ENCODE results near the gene ALOXE3.
A peak's percentile ranks its signal among the peaks of the same experiment; 100 is the strongest.

ALOXE3 gene

DNA sequence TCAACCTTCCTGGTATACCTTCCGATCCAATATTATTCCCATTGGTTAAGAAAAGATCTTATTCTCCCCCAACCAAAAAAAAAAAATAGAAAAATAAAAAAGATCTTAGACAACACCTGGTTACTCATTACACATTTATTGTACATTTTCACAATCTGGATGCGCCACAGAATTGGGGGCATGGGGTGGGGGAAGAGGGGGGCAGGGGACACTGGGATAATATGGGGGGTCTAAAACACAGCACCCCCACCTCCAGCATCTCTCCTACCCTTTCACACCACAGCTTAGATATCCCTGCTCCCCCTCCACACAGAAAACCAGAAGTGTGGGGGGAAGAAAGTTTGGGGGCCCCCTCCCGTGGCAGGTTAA is 40.7 kb upstream of the ALOXE3 start:
- no CpG with 5 or more reads among the region's 3 CpGs for WGBS (ENCODE audit: extremely low coverage, insufficient coverage, insufficient read length)
- Histone ChIP-seq H2AK5ac (ENCODE audit: low read length) (no peak overlapping the region), H3K9me3 (ENCODE audit: insufficient read depth, low read depth, low read length) (peaks cover 5% of the 10 kb centered on the region), H2AFZ (ENCODE audit: insufficient read depth, low read length, poor library complexity) (no peak overlapping the region), H3K14ac (ENCODE audit: low read length) (no peak overlapping the region), H3K23ac (ENCODE audit: low read length) (no peak overlapping the region), H3K27ac (ENCODE audit: low read depth, low read length) (no peak overlapping the region), H4K91ac (ENCODE audit: low read depth, low read length) (no peak overlapping the region), H3K4me3 (ENCODE audit: low read depth, low read length) (no peak overlapping the region), H2BK120ac (ENCODE audit: insufficient read depth, low read length, poor library complexity) (no peak overlapping the region), H4K12ac (ENCODE audit: low read depth, low read length) (no peak overlapping the region), H3K4me2 (ENCODE audit: low read length) (no peak overlapping the region), H4K8ac (ENCODE audit: low read depth, low read length) (no peak overlapping the region), H3K79me2 (ENCODE audit: control insufficient read depth, insufficient read depth, low read length, poor library complexity) (peaks cover 14% of the 10 kb centered on the region), H3K27me3 (ENCODE audit: insufficient read depth, low read length) (no peaks in the 10 kb centered on the region), H2BK5ac (ENCODE audit: low read depth, low read length, poor library complexity) (no peak overlapping the region), H3K18ac (ENCODE audit: low read length) (no peak overlapping the region), H2BK12ac (ENCODE audit: low read length) (no peak overlapping the region), H3K4me1 (ENCODE audit: control insufficient read depth in 1 of 2, insufficient read depth in 2 of 2, low read length in 2 of 2) (peaks cover 28 to 32% of the 10 kb centered on the region in 2 experiments), H3K9ac (ENCODE audit: low read length) (no peak overlapping the region), H3K36me3 (ENCODE audit: control insufficient read depth in 1 of 2, insufficient read depth in 2 of 2, low read length in 2 of 2) (peaks cover 15 to 25% of the 10 kb centered on the region in 2 experiments), H3K79me1 (ENCODE audit: low read length) (peaks cover 21% of the 10 kb centered on the region), H3K4ac (ENCODE audit: low read depth, low read length) (no peak overlapping the region)
- no peak for DNase-seq

GRCh38 chr17:8158267-8159031 is 40.1 kb upstream of the ALOXE3 start:
- Histone ChIP-seq H3K79me2 (ENCODE audit: control insufficient read depth, insufficient read depth, low read length, poor library complexity) (peaks cover 14% of the 10 kb centered on the region), H2BK5ac (ENCODE audit: low read depth, low read length, poor library complexity) (no peak overlapping the region), H3K9ac (ENCODE audit: low read length) (no peak overlapping the region), H3K4ac (ENCODE audit: low read depth, low read length) (no peak overlapping the region), H4K91ac (ENCODE audit: low read depth, low read length) (no peak overlapping the region), H2BK120ac (ENCODE audit: insufficient read depth, low read length, poor library complexity) (no peak overlapping the region), H2BK12ac (ENCODE audit: low read length) (no peak overlapping the region), H3K4me1 (ENCODE audit: control insufficient read depth in 1 of 2, insufficient read depth in 2 of 2, low read length in 2 of 2) (peaks cover 24 to 28% of the 10 kb centered on the region in 2 experiments), H3K9me3 (ENCODE audit: insufficient read depth, low read depth, low read length) (peaks cover 5% of the 10 kb centered on the region), H2AK5ac (ENCODE audit: low read length) (no peak overlapping the region), H3K23ac (ENCODE audit: low read length) (no peak overlapping the region), H4K12ac (ENCODE audit: low read depth, low read length) (no peak overlapping the region), H3K4me2 (ENCODE audit: low read length) (no peak overlapping the region), H4K8ac (ENCODE audit: low read depth, low read length) (no peak overlapping the region), H3K18ac (ENCODE audit: low read length) (no peak overlapping the region), H3K14ac (ENCODE audit: low read length) (no peak overlapping the region), H2AFZ (ENCODE audit: insufficient read depth, low read length, poor library complexity) (no peak overlapping the region), H3K27ac (ENCODE audit: low read depth, low read length) (no peak overlapping the region), H3K27me3 (ENCODE audit: insufficient read depth, low read length) (no peaks in the 10 kb centered on the region), H3K79me1 (ENCODE audit: low read length) (peaks cover 21% of the 10 kb centered on the region), H3K4me3 (ENCODE audit: low read depth, low read length) (no peak overlapping the region), H3K36me3 (ENCODE audit: control insufficient read depth in 1 of 2, insufficient read depth in 2 of 2, low read length in 2 of 2) (peaks cover 15 to 25% of the 10 kb centered on the region in 2 experiments)
- no CpG with 5 or more reads among the region's 20 CpGs for WGBS (ENCODE audit: extremely low coverage, insufficient coverage, insufficient read length)
- DNase-seq, result peak; percentile 95 to 99

- Histone ChIP-seq H3K36me3 (ENCODE audit: control insufficient read depth in 1 of 2, insufficient read depth in 2 of 2, low read length in 2 of 2) (peaks cover 10 to 20% of the 10 kb centered on the region in 2 experiments), H2AK5ac (ENCODE audit: low read length) (no peak overlapping the region), H4K8ac (ENCODE audit: low read depth, low read length) (peak overlapping the region; percentile 89), H2BK5ac (ENCODE audit: low read depth, low read length, poor library complexity) (peak overlapping the region; percentile 53), H2BK120ac (ENCODE audit: insufficient read depth, low read length, poor library complexity) (peak overlapping the region; percentile 74), H3K4ac (ENCODE audit: low read depth, low read length) (peak overlapping the region; percentile 5), H3K27me3 (ENCODE audit: insufficient read depth, low read length) (no peaks in the 10 kb centered on the region), H3K27ac (ENCODE audit: low read depth, low read length) (peak overlapping the region; percentile 62), H3K23ac (ENCODE audit: low read length) (no peak overlapping the region), H3K4me2 (ENCODE audit: low read length) (peak overlapping the region; percentile 96), H3K9me3 (ENCODE audit: insufficient read depth, low read depth, low read length) (no peaks in the 10 kb centered on the region), H4K12ac (ENCODE audit: low read depth, low read length) (peak overlapping the region; percentile 39), H3K9ac (ENCODE audit: low read length) (peak overlapping the region; percentile 65), H3K18ac (ENCODE audit: low read length) (peak overlapping the region; percentile 40), H3K79me2 (ENCODE audit: control insufficient read depth, insufficient read depth, low read length, poor library complexity) (peaks cover 2% of the 10 kb centered on the region), H2AFZ (ENCODE audit: insufficient read depth, low read length, poor library complexity) (peak overlapping the region; percentile 23), H3K14ac (ENCODE audit: low read length) (peak overlapping the region; percentile 62), H3K79me1 (ENCODE audit: low read length) (peaks cover 13% of the 10 kb centered on the region), H3K4me1 (ENCODE audit: control insufficient read depth in 1 of 2, insufficient read depth in 2 of 2, low read length in 2 of 2) (peaks cover 17 to 24% of the 10 kb centered on the region in 2 experiments), H4K91ac (ENCODE audit: low read depth, low read length) (peak overlapping the region; percentile 69), H2BK12ac (ENCODE audit: low read length) (no peak overlapping the region), H3K4me3 (ENCODE audit: low read depth, low read length) (peak overlapping the region; percentile 67)
- no CpG with 5 or more reads among the region's 59 CpGs for WGBS (ENCODE audit: extremely low coverage, insufficient coverage, insufficient read length)
- peak; percentile 100 for DNase-seq
Measured at GRCh38 chr17:8156246-8156992, 38.1 kb upstream of the ALOXE3 start.

GRCh38 chr17:8155996-8156245 is 37.6 kb upstream of the ALOXE3 start:
- Histone ChIP-seq H3K27ac (ENCODE audit: low read depth, low read length) (no peak overlapping the region), H3K4me1 (ENCODE audit: control insufficient read depth in 1 of 2, insufficient read depth in 2 of 2, low read length in 2 of 2) (peaks cover 17 to 28% of the 10 kb centered on the region in 2 experiments), H3K79me2 (ENCODE audit: control insufficient read depth, insufficient read depth, low read length, poor library complexity) (peaks cover 2% of the 10 kb centered on the region), H4K12ac (ENCODE audit: low read depth, low read length) (no peak overlapping the region), H3K9me3 (ENCODE audit: insufficient read depth, low read depth, low read length) (no peaks in the 10 kb centered on the region), H3K23ac (ENCODE audit: low read length) (no peak overlapping the region), H4K8ac (ENCODE audit: low read depth, low read length) (no peak overlapping the region), H2BK5ac (ENCODE audit: low read depth, low read length, poor library complexity) (no peak overlapping the region), H2BK120ac (ENCODE audit: insufficient read depth, low read length, poor library complexity) (no peak overlapping the region), H3K4ac (ENCODE audit: low read depth, low read length) (no peak overlapping the region), H3K18ac (ENCODE audit: low read length) (no peak overlapping the region), H3K79me1 (ENCODE audit: low read length) (peaks cover 13% of the 10 kb centered on the region), H3K27me3 (ENCODE audit: insufficient read depth, low read length) (no peaks in the 10 kb centered on the region), H3K36me3 (ENCODE audit: control insufficient read depth in 1 of 2, insufficient read depth in 2 of 2, low read length in 2 of 2) (peaks cover 8 to 16% of the 10 kb centered on the region in 2 experiments), H4K91ac (ENCODE audit: low read depth, low read length) (peak overlapping the region; percentile 1), H2BK12ac (ENCODE audit: low read length) (no peak overlapping the region), H3K4me3 (ENCODE audit: low read depth, low read length) (peak overlapping the region; percentile 67), H3K4me2 (ENCODE audit: low read length) (peak overlapping the region; percentile 96), H2AFZ (ENCODE audit: insufficient read depth, low read length, poor library complexity) (no peak overlapping the region), H3K14ac (ENCODE audit: low read length) (no peak overlapping the region), H2AK5ac (ENCODE audit: low read length) (no peak overlapping the region), H3K9ac (ENCODE audit: low read length) (peak overlapping the region; percentile 44)
- no peak for DNase-seq
- WGBS (ENCODE audit: extremely low coverage, insufficient coverage, insufficient read length), result no CpG with 5 or more reads among the region's 11 CpGs

Measured in trophoblast cell (in vitro differentiated cells and primary cell).